Naive thymus-derived CD4-positive, alpha-beta T cell (primary cell): ENCODE results near the gene CHI3L1. TPM values are rescaled to one million over a fixed set of nuclear protein-coding genes. Genes with fewer than 3 reads are reported as not detected.

ENCODE experiments used
- ATAC-seq: fragments of 150-1000 bp; cut with Tn5 transposase; 2 replicates; pipeline ENCODE4 v1.10.0; 2021; ENCODE audit warnings: mild to moderate bottlenecking, moderate library complexity
- CTCF ChIA-PET: fragments of 350-600 bp; sonication (Branson Sonifier 250); formaldehyde crosslinking; loops from one replicate; lab custom pipeline; 2021; ENCODE audit warnings: antibody characterized with exemption; lab: Charles Lee
- POLR2A ChIA-PET: fragments of 350-600 bp; sonication (Branson Sonifier 250); formaldehyde crosslinking; loops from one replicate; lab custom pipeline; 2021; ENCODE audit warnings: antibody characterized with exemption, inconsistent platforms; lab: Charles Lee
- DNase-seq, 9 donors: peaks; one replicate each; pipeline versions ENCODE4 v3.0.0 to v3.0.0-alpha.2; 2020 to 2022; ENCODE audit warnings: mixed read lengths in 1 of 9
- H3K27ac ChIP-seq: one replicate; pipeline ENCODE4 v1.7.0; 2013; ENCODE audit warnings: mild to moderate bottlenecking, low read depth, low read length, moderate library complexity
- H3K27me3 ChIP-seq, 2 donors: one replicate each; pipeline ENCODE4 v1.7.0; 2013; ENCODE audit warnings: low read length in 2 of 2, mild to moderate bottlenecking in 2 of 2, moderate library complexity in 2 of 2; ENCODE audit not compliant: control insufficient read depth in 2 of 2, insufficient read depth in 2 of 2
- H3K36me3 ChIP-seq, 3 experiments: 1 replicate in 2 of 3; 2 replicates in 1 of 3; pipeline ENCODE4 v1.7.0; 2013; ENCODE audit warnings: low read length in 3 of 3, mild to moderate bottlenecking in 3 of 3, moderate library complexity in 1 of 3; ENCODE audit not compliant: insufficient read depth in 3 of 3, control insufficient read depth in 2 of 3
- H3K4me1 ChIP-seq, 2 donors: one replicate each; pipeline ENCODE4 v1.7.0; 2013; ENCODE audit warnings: low read length in 2 of 2, mild to moderate bottlenecking in 2 of 2, moderate library complexity in 1 of 2; ENCODE audit not compliant: control insufficient read depth in 2 of 2, insufficient read depth in 2 of 2
- H3K4me3 ChIP-seq: 2 replicates; pipeline ENCODE4 v1.7.0; 2013; ENCODE audit warnings: mild to moderate bottlenecking, low read length
- H3K9me3 ChIP-seq, 3 experiments: 1 replicate in 2 of 3; 2 replicates in 1 of 3; pipeline ENCODE4 v1.7.0; 2013; ENCODE audit warnings: low read length in 3 of 3; ENCODE audit not compliant: control insufficient read depth in 2 of 3
- H3K27ac Mint-ChIP-seq, 9 donors: one replicate each; pipeline ENCODE4 v1.8.0; 2020 to 2022; ENCODE audit warnings: mixed read lengths in 9 of 9, mild to moderate bottlenecking in 8 of 9, moderate library complexity in 5 of 9, inconsistent platforms in 2 of 9
- H3K27me3 Mint-ChIP-seq, 5 donors: one replicate each; pipeline ENCODE4 v1.8.0; 2021 to 2022; ENCODE audit warnings: mixed read lengths in 5 of 5, mild to moderate bottlenecking in 1 of 5
- H3K36me3 Mint-ChIP-seq, 5 donors: one replicate each; pipeline ENCODE4 v1.8.0; 2020 to 2022; ENCODE audit warnings: mixed read lengths in 5 of 5, mild to moderate bottlenecking in 3 of 5, inconsistent platforms in 1 of 5
- H3K4me1 Mint-ChIP-seq, 7 donors: one replicate each; pipeline ENCODE4 v1.8.0; 2020 to 2022; ENCODE audit warnings: mixed read lengths in 7 of 7, mild to moderate bottlenecking in 3 of 7, inconsistent platforms in 1 of 7
- H3K4me3 Mint-ChIP-seq, 10 donors: one replicate each; pipeline ENCODE4 v1.8.0; 2020 to 2022; ENCODE audit warnings: mild to moderate bottlenecking in 10 of 10, mixed read lengths in 10 of 10, moderate library complexity in 6 of 10, inconsistent platforms in 2 of 10
- H3K9me3 Mint-ChIP-seq, 11 donors: one replicate each; pipeline ENCODE4 v1.8.0; 2020 to 2022; ENCODE audit warnings: mixed read lengths in 11 of 11, mild to moderate bottlenecking in 4 of 11, inconsistent platforms in 1 of 11, moderate library complexity in 1 of 11
- intact Hi-C, 2 donors: fragments of 100-400 bp; cut with micrococcal nuclease; formaldehyde crosslinking; loops; one replicate each; pipeline ENCODE4 v1.15.1; 2023
- polyA plus RNA-seq, 2 donors: library from polyadenylated mRNA; unstranded; fragments of 300-500 nt; fragmentation: Illumina TruSeq; gene quantifications; one replicate each; pipeline ENCODE4 v1.2.3, GENCODE V29; 2021
- total RNA-seq, 6 experiments: library from RNA in 5 of 6; stranded (reverse) in 5 of 6; gene quantifications; 1 replicate in 5 of 6; 2 replicates in 1 of 6; pipeline ENCODE4 v1.2.3 and lab custom pipeline; 2021 to 2026

Gene CHI3L1
- total and polyA plus RNA-seq, 7 experiments from 2014 or later, result 0.32 to 1.3 TPM; not detected in 5

DNA sequence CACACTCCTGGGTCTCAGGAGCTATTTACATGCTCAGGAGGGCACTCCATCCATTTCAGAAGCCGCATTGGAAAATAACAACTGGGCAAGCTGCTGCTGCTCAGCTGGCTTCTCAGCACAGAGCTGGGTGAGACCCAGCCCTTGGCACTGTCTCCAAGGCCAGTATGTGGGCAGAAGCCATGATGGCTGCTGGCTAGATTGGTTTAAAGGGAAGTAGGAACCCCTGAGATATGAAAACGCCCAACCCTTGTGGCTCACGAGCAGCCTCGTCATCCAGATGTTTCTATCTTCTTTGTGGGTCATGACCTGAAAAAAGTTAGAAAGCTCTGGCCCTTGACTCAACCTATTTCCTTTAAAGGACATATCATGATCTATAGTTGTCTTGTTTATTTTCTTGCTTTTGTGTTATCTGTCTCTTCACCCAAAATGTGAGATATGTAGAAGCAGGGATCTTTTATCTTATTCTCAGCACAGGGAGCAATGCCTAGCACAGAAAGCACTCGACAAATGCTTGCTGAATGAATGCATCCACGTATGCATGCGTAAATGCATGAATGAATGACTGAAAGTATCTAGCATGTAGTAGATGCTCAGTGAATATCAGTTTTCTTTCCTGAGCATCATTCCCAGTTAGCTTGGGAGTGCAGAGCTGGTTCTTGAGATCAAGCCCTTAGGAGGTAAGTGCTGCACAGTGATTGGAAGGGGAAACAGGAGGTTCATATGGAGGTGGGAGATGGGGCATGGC is 22.4 kb downstream of the CHI3L1 start:
- no peaks in the 10 kb centered on the region for H3K9me3 ChIP-seq
- no peaks in the 10 kb centered on the region for H3K36me3 ChIP-seq
- Mint-ChIP-seq H3K36me3 (no peaks in the 10 kb centered on the region), H3K9me3 (peaks cover 0 to 6% (median 0%) of the 10 kb centered on the region in 11 donors), H3K4me1 (peaks cover 0 to 4% (median 0%) of the 10 kb centered on the region in 7 donors), H3K4me3 (no peak overlapping the region), H3K27me3 (peaks cover 0 to 32% (median 14%) of the 10 kb centered on the region in 5 donors), H3K27ac (no peak overlapping the region)
- no peak overlapping the region for H3K27ac ChIP-seq
- intact Hi-C loops, result no loop called here
- H3K4me3 ChIP-seq, result no peak overlapping the region
- no peaks in the 10 kb centered on the region for H3K27me3 ChIP-seq
- peak; percentile 58 for ATAC-seq
- POLR2A ChIA-PET, result no interaction called here
- DNase-seq, result no peak
- CTCF ChIA-PET, result interaction anchor here (0.6 kb wide), 1 partner anchor 9 kb away, joined by 3 read pairs; no protein-coding TSS in a partner anchor
- H3K4me1 ChIP-seq, result no peaks in the 10 kb centered on the region

DNA sequence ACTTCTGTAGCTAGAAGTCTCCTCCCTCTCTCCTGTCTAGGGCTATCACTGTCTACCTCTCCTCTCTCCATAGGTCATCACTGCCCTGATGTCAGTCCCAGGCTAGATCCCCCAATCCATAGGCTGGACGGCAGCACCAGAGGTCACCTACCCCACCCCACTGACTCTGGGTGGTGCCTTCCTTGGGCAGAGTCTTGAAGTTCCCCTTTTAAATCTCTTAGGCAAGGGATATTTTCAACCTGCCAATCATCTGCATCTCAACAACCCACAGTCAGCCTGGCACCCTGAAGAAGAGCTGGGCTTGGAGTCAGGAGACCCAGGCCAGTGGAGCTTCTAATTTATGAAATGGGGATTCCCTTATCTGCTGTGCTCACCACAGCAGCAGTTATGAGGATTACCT is 24.1 kb downstream of the CHI3L1 start:
- Histone ChIP-seq H3K9me3 (no peaks in the 10 kb centered on the region), H3K4me3 (no peak overlapping the region), H3K27me3 (no peaks in the 10 kb centered on the region), H3K4me1 (no peaks in the 10 kb centered on the region), H3K27ac (no peak overlapping the region), H3K36me3 (no peaks in the 10 kb centered on the region)
- ChIA-PET CTCF (no interaction called here), POLR2A (no interaction called here)
- DNase-seq (no peak), ATAC-seq (peak; percentile 35)
- intact Hi-C loops, result no loop called here
- Mint-ChIP-seq H3K27ac (no peak overlapping the region), H3K4me1 (peaks cover 0 to 4% (median 0%) of the 10 kb centered on the region in 7 donors), H3K9me3 (peaks cover 0 to 21% (median 6%) of the 10 kb centered on the region in 11 donors), H3K36me3 (peaks cover 0 to 9% (median 0%) of the 10 kb centered on the region in 5 donors), H3K27me3 (peaks cover 0 to 35% (median 20%) of the 10 kb centered on the region in 5 donors), H3K4me3 (no peak overlapping the region)

- no peaks in the 10 kb centered on the region for H3K27me3 ChIP-seq
- no peak for ATAC-seq
- H3K9me3 Mint-ChIP-seq, result peaks cover 0 to 21% (median 6%) of the 10 kb centered on the region in 11 donors
- H3K36me3 Mint-ChIP-seq, result peaks cover 0 to 9% (median 0%) of the 10 kb centered on the region in 5 donors
- ChIA-PET CTCF (no interaction called here), POLR2A (no interaction called here)
- DNase-seq, result no peak
- no peaks in the 10 kb centered on the region for H3K4me1 ChIP-seq
- no peaks in the 10 kb centered on the region for H3K9me3 ChIP-seq
- H3K4me3 Mint-ChIP-seq, result no peak overlapping the region
- H3K4me1 Mint-ChIP-seq, result peaks cover 0 to 4% (median 0%) of the 10 kb centered on the region in 7 donors
- H3K27ac Mint-ChIP-seq, result no peak overlapping the region
- peaks cover 0 to 35% (median 20%) of the 10 kb centered on the region in 5 donors for H3K27me3 Mint-ChIP-seq
- intact Hi-C loops, result no loop called here
- H3K4me3 ChIP-seq, result no peak overlapping the region
- H3K36me3 ChIP-seq, result no peaks in the 10 kb centered on the region
- no peak overlapping the region for H3K27ac ChIP-seq
Measured at GRCh38 chr1:203161703-203162102, 24.8 kb downstream of the CHI3L1 start.

DNA sequence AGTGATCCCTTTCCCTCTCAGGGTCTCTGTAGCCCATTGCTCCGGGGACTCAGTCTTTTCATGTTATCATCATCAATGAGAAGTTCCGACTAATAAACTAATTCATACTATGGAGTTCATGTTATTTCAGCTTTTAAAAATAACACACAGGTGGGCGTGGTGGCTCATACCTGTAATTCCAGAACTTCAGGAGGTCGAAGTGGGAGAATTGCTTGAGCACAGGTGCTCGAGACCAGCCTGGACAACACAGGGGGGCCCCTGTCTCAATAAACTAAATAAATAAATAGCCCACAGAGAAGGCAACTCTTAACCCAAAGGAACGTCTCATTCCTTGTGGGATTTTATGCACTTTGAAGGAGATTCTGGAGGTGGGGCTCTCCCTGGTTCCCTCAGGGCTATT is 25.3 kb downstream of the CHI3L1 start:
- peaks cover 0 to 2% (median 0%) of the 10 kb centered on the region in 7 donors for H3K4me1 Mint-ChIP-seq
- POLR2A ChIA-PET, result no interaction called here
- peaks cover 0 to 9% (median 0%) of the 10 kb centered on the region in 5 donors for H3K36me3 Mint-ChIP-seq

DNA sequence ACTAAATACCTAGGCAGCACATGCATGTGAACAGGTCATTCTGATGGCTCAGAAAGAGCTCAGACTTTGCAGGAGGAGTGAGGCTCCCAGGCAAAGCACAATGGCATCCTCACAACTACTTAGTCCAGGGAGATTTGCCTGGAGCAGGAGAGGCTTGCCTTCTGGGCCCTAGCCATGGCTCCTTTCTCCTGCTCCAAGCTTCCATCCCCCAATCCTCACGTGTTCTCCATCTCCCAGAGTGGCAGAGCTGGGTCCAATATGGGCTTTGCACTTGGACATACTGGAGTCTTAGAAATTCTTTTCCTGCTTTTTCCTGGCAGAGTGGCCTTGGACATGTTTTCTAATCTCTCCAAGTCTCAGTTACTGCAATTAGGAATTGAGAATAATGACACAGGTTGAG is 26.7 kb downstream of the CHI3L1 start:
- H3K9me3 Mint-ChIP-seq, result peaks cover 0 to 21% (median 6%) of the 10 kb centered on the region in 11 donors
- CTCF ChIA-PET, result no interaction called here
- Histone ChIP-seq H3K9me3 (no peaks in the 10 kb centered on the region), H3K4me1 (no peaks in the 10 kb centered on the region), H3K27me3 (peaks cover 0 to 3% of the 10 kb centered on the region in 2 donors), H3K4me3 (no peak overlapping the region), H3K27ac (no peak overlapping the region), H3K36me3 (no peaks in the 10 kb centered on the region)
- H3K4me1 Mint-ChIP-seq, result peaks cover 0 to 1% (median 0%) of the 10 kb centered on the region in 7 donors
- DNase-seq (no peak), ATAC-seq (no peak)
- peaks cover 0 to 9% (median 0%) of the 10 kb centered on the region in 5 donors for H3K36me3 Mint-ChIP-seq
- POLR2A ChIA-PET, result no interaction called here
- intact Hi-C loops, result no loop called here
- no peak overlapping the region for H3K27ac Mint-ChIP-seq
- H3K27me3 Mint-ChIP-seq, result peaks cover 0 to 32% (median 20%) of the 10 kb centered on the region in 5 donors
- no peak overlapping the region for H3K4me3 Mint-ChIP-seq

More for the DNA sequence above, 25.3 kb downstream of the CHI3L1 start:
- Mint-ChIP-seq H3K9me3 (peaks cover 0 to 21% (median 6%) of the 10 kb centered on the region in 11 donors), H3K4me3 (no peak overlapping the region), H3K27ac (no peak overlapping the region), H3K27me3 (peaks cover 0 to 35% (median 20%) of the 10 kb centered on the region in 5 donors)
- intact Hi-C loops, result no loop called here
- Histone ChIP-seq H3K27ac (no peak overlapping the region), H3K36me3 (no peaks in the 10 kb centered on the region), H3K4me1 (no peaks in the 10 kb centered on the region), H3K9me3 (no peaks in the 10 kb centered on the region), H3K27me3 (peaks cover 0 to under 1% of the 10 kb centered on the region in 2 donors), H3K4me3 (no peak overlapping the region)
- ATAC-seq (no peak), DNase-seq (no peak)
- CTCF ChIA-PET, result no interaction called here

DNA sequence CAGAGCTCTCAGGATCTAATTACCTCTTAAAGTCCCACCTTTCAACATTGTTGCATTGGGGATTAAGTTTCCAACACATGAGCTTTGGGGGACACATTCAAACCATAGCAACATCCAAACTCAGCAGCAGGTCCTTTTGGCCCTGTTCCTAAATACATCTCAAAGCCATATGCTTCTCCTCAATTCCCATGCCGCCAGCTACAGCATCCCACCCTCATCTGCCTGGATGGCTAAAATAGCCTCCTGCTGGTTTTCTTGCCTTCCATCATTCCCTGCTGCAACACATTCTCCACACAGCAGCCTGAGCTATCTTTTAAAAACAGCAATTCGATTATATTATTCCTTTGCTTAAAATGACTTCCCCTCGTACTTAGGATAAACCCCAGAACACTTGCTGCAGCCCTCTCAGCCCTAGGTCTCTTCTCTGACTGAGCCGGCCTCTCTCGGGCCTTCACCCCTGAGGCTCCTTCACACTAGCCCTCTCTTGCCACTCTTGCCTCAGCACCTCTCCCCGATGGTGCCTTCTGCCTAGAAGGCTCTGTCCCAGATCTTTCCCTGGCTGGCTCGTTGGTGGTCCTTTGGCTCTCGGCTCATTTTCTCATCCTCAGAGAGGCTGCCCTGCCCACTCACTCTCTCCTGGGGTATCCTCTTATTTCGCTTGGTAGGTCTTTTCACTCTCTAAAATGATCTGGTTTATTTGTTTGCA is 27.4 kb downstream of the CHI3L1 start:
- no peak for ATAC-seq
- POLR2A ChIA-PET, result no interaction called here
- Histone ChIP-seq H3K9me3 (no peaks in the 10 kb centered on the region), H3K36me3 (no peaks in the 10 kb centered on the region), H3K4me1 (no peaks in the 10 kb centered on the region), H3K4me3 (no peak overlapping the region), H3K27me3 (peaks cover 0 to 3% of the 10 kb centered on the region in 2 donors), H3K27ac (no peak overlapping the region)
- Mint-ChIP-seq H3K4me1 (peaks cover 0 to 1% (median 0%) of the 10 kb centered on the region in 7 donors), H3K9me3 (peaks cover 0 to 21% (median 6%) of the 10 kb centered on the region in 11 donors), H3K27me3 (peaks cover 0 to 33% (median 19%) of the 10 kb centered on the region in 5 donors), H3K4me3 (no peak overlapping the region), H3K36me3 (peaks cover 0 to 9% (median 0%) of the 10 kb centered on the region in 5 donors), H3K27ac (no peak overlapping the region)
- CTCF ChIA-PET, result no interaction called here
- intact Hi-C loops, result no loop called here
- DNase-seq, result no peak
